GM12874 (cell line): ENCODE measurements around the gene POLG2.

Experiments
- TF ChIP-seq, protein P1 (sequence below): IDR thresholded peaks from 2 replicates; pipeline ENCODE4 v1.5.1; 2011; ENCODE audit warnings: low read depth, mild to moderate bottlenecking, control low read depth, low read length, moderate library complexity; ENCODE audit not compliant: insufficient read depth

Gene POLG2

DNA sequence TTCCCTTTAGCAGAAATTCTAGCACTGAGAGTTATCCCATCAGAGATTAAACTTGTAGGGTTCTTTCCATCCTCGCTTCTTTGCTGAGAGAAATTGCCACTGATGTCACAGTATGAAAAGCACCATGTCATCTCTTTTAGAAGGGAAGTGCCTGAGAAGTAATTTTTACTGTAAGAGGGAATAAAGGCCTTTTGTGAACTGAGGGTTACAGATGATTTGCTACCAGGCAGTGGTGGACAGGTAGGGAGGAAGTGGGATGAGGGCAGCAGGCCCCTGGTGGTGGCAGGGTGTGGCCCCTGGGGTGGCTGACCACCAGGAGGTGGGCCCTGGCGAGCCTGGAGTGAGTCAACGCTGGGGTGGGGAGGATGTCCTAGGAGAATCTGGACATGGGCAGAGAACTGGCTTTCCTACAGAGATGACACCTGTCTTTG lies 54.3 kb downstream of the POLG2 start:
- TF ChIP-seq, protein P1, sequence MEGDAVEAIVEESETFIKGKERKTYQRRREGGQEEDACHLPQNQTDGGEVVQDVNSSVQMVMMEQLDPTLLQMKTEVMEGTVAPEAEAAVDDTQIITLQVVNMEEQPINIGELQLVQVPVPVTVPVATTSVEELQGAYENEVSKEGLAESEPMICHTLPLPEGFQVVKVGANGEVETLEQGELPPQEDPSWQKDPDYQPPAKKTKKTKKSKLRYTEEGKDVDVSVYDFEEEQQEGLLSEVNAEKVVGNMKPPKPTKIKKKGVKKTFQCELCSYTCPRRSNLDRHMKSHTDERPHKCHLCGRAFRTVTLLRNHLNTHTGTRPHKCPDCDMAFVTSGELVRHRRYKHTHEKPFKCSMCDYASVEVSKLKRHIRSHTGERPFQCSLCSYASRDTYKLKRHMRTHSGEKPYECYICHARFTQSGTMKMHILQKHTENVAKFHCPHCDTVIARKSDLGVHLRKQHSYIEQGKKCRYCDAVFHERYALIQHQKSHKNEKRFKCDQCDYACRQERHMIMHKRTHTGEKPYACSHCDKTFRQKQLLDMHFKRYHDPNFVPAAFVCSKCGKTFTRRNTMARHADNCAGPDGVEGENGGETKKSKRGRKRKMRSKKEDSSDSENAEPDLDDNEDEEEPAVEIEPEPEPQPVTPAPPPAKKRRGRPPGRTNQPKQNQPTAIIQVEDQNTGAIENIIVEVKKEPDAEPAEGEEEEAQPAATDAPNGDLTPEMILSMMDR = no peak

DNA sequence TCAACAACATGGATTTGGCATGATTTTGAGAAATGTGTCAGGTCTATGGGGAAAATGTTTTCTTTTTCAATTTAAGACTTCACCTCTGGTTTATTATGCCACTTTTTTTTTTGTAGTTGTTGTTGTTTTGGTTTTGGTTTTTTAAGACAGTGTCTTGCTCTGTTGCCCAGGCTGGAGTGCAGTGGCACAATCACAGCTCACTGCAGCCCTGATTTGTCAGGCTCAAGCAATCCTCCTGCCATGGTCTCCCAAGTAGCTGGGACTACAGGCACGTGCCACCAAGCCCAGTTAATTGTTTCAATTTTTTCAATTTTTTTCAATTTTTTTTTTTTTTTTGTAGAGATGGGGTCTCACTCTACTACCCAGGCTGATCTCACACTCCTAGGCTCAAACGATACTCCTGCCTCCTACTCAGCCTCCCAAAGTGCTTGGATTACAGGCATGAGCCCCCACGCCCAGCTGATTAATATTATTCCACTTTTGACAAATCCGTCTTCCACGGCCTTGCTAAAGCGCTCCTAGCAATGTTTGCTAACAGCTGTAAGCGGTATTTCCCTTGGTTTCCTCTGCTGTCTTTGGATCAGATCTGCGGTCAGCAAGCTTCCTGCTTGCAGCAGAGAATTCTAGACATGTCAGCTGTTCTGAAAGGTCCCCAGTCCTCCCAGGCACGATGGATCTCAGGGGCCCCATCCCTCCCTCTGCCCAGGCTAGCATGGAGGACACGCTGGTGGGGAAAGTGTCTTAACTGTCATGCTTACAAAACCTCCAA lies 54.9 kb downstream of the POLG2 start:
- TF ChIP-seq, protein P1 = no peak

DNA sequence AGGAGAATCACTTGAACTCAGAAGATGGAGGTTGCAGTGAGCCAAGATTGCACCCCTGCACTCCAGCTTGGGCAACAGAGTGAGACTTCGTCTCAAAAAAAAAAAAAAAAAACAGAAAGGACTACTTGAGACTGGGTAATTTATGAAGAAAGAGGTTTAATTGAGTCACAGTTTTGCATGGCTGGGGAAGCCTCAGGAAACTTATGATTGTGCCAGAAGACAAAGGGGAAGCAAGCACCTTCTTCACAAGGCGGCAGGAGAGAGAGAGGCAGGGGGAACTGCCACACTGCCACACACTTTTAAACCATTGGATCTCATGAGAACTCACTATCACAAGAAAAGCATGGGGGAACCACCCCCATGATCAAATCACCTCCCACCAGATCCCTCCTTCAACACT lies 56.9 kb downstream of the POLG2 start:
- TF ChIP-seq, protein P1 = no peak

DNA sequence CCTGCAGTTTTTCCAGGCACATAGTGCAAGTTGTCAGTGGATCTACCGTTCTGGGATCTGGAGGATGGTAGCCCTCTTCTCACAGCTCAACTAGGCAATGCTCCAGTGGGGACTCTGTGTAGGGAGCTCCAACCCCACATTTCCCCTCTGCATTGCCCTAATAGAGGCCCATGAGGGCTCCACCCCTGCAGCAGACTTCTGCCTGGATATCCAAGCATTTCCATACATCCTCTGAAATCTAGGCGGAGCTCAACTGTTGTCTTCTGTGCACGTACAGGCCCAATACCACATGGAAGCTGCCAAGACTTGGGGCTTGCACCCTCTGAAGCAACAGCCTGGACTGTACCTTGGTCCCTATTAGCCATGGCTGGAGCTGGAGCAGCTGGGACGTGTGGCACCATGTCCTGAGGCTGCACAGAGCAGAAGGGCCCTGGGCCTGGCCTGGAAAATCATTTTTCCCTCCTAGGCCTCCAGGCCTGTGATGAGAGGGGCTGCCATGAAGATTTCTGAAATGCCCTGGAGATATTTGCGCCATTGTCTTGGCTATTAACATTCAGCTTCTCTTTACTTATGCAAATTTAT lies 58.8 kb downstream of the POLG2 start:
- TF ChIP-seq, protein P1 = no peak

DNA sequence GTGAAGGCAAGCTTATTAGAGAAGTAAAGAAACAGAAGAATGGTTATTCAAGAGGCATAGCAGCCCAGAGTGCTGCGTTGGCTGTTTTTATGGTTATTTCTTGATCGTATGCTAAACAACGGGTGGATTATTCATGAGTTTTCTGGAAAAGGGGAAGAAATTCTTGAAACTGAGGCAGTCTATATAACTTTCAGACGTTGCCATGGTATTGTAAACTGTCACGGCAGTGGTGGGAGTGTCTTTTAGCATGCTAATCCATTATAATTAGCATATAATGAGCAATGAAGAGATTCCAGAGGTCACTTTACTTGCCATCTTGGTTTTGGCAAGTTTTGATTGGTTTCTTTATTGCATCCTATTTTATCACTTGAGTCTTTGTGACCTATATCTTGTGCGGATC lies 65.3 kb downstream of the POLG2 start:
- TF ChIP-seq, protein P1 = no peak

DNA sequence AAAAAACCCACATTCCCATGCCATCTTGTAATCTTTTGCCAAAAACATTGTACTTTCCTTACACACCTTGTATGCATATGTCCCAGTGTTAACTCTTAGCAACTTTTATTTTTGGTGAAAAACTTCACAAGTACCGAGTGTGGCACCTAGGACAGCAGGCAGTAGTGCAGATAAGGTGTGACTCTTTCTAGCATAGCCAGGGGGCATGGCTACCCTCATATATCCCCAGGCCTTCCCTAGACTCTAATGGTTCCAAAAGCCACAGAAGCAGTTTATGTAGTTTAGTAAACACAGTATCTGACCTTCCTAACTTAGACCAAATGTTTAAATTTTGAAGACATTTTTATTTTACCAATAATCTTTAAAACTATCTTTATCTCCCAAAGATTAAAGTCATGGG lies 68.4 kb downstream of the POLG2 start:
- TF ChIP-seq, protein P1 = no peak
